PC-3 (cell line): ENCODE data around the gene CLDND1. TPM values are rescaled to one million over a fixed set of nuclear protein-coding genes. Genes with fewer than 3 reads are reported as not detected.
A peak's percentile ranks its signal among the peaks of the same experiment; 100 is the strongest.

Source experiments
- ATAC-seq: fragments of 200-7000 bp; cut with Tn5 transposase; 2 replicates; pipeline ENCODE4 v1.9.1; 2020; ENCODE audit warnings: mild to moderate bottlenecking, moderate library complexity
- Bru-seq: library from RNA; stranded (reverse); fragments of 400-500 nt; gene quantifications from one replicate; lab custom pipeline; 2021; lab: Mats Ljungman, UMichigan
- BruChase-seq, 2 experiments: library from RNA; stranded (reverse); fragments of 400-500 nt; gene quantifications; one replicate each; lab custom pipeline; 2021; lab: Mats Ljungman, UMichigan
- BruUV-seq: library from RNA; stranded (reverse); fragments of 400-500 nt; replicated peaks from 2 replicates; lab custom pipeline; 2021; lab: Mats Ljungman, UMichigan
- CTCF ChIA-PET: fragments of 300-600 bp; sonication (Branson Sonifier 250); formaldehyde crosslinking; loops from one replicate; lab custom pipeline; 2022; ENCODE audit warnings: antibody characterized with exemption; lab: Charles Lee
- POLR2A ChIA-PET: fragments of 300-600 bp; sonication (Branson Sonifier 250); formaldehyde crosslinking; loops from one replicate; lab custom pipeline; 2022; ENCODE audit warnings: antibody characterized with exemption; ENCODE audit not compliant: unreplicated experiment; lab: Charles Lee
- DNase-seq: peaks from one replicate; pipeline ENCODE4 v3.0.0-alpha.2; 2015
- H2AFZ ChIP-seq: fragments of 300-600 bp; sonication (generic); 2 replicates; pipeline ENCODE4 v1.6.0; 2016; ENCODE audit warnings: antibody characterized with exemption, low read length
- H3F3A ChIP-seq: fragments of 300-600 bp; sonication (generic); one replicate; pipeline ENCODE4 v1.6.0; 2017; ENCODE audit warnings: antibody characterized with exemption, low read length, control low read depth, mild to moderate bottlenecking; ENCODE audit not compliant: unreplicated experiment
- H3K27ac ChIP-seq: fragments of 300-600 bp; sonication (generic); 2 replicates; pipeline ENCODE4 v1.5.1; 2016; ENCODE audit warnings: mild to moderate bottlenecking, low read length
- H3K27me3 ChIP-seq: fragments of 300-600 bp; sonication (generic); 2 replicates; pipeline ENCODE4 v1.6.1; 2016; ENCODE audit warnings: low read length, mixed read lengths
- H3K36me3 ChIP-seq: fragments of 300-600 bp; sonication (generic); 2 replicates; pipeline ENCODE4 v1.6.1; 2016; ENCODE audit warnings: low read depth, mixed run types, low read length, mixed read lengths
- H3K4me1 ChIP-seq: fragments of 300-600 bp; sonication (generic); 2 replicates; pipeline ENCODE4 v1.5.1; 2016; ENCODE audit warnings: low read length; ENCODE audit not compliant: insufficient read depth
- H3K4me2 ChIP-seq: fragments of 300-600 bp; sonication (generic); 2 replicates; pipeline ENCODE4 v1.6.0; 2016; ENCODE audit warnings: low read length
- H3K4me3 ChIP-seq: fragments of 300-600 bp; sonication (generic); 2 replicates; pipeline ENCODE4 v1.5.1; 2016; ENCODE audit warnings: mild to moderate bottlenecking, low read length, mixed read lengths
- H3K79me2 ChIP-seq: fragments of 300-600 bp; sonication (generic); 2 replicates; pipeline ENCODE4 v1.6.1; 2017; ENCODE audit warnings: low read length, mixed read lengths
- H3K9ac ChIP-seq: fragments of 300-600 bp; sonication (generic); 2 replicates; pipeline ENCODE4 v1.6.0; 2016; ENCODE audit warnings: mild to moderate bottlenecking, low read length
- H3K9me2 ChIP-seq: fragments of 300-600 bp; sonication (generic); replicated peaks from 2 replicates; pipeline ENCODE4 v1.6.1; 2016; ENCODE audit warnings: mixed run types, low read length, mixed read lengths
- H3K9me3 ChIP-seq: fragments of 300-600 bp; sonication (generic); 2 replicates; pipeline ENCODE4 v1.6.1; 2016; ENCODE audit warnings: low read length, mixed read lengths
- H4K20me1 ChIP-seq: fragments of 300-600 bp; sonication (generic); 2 replicates; pipeline ENCODE4 v1.6.1; 2016; ENCODE audit warnings: low read length, mixed read lengths
- EZH2 ChIP-seq: fragments of 300-600 bp; sonication (generic); IDR thresholded peaks from one replicate; pipeline ENCODE4 v1.6.1; 2017; ENCODE audit warnings: antibody characterized with exemption, mild to moderate bottlenecking, low read length; ENCODE audit not compliant: unreplicated experiment
- EZH2phosphoT487 ChIP-seq: fragments of 300-600 bp; sonication (generic); IDR thresholded peaks from 2 replicates; pipeline ENCODE4 v1.6.1; 2018; ENCODE audit warnings: mild to moderate bottlenecking, antibody characterized with exemption, low read length, borderline replicate concordance
- intact Hi-C: fragments of 100-400 bp; cut with micrococcal nuclease; formaldehyde crosslinking; loops from 2 replicates; pipeline ENCODE4 v1.9.0; 2023
- long read RNA-seq: library from polyadenylated mRNA; unstranded; transcript quantifications from one replicate; pipeline ENCODE4 v2.0.0, GENCODE V29; 2021; ENCODE audit not compliant: unreplicated experiment
- total RNA-seq: library from RNA; depleted of rRNA; stranded (reverse); fragments of >200 nt; gene quantifications from 2 replicates; pipeline ENCODE4 v1.2.3, GENCODE V29; 2014; rRNA removed
- TF ChIP-seq, protein P1 (sequence below): fragments of 300-600 bp; sonication (generic); conservative IDR thresholded peaks from 2 replicates; pipeline ENCODE4 v1.5.1; 2017; ENCODE audit warnings: antibody characterized with exemption, low read depth, mild to moderate bottlenecking, low read length

CLDND1 gene
- total RNA-seq (76.4 and 81.1 TPM in 2 replicates), Bru-seq, nascent RNA (percentile 78 among the genes with signal in this experiment), BruChase-seq, experiment 1, labeled RNA remaining after a 6-hour chase (percentile 89 among the genes with signal in this experiment), BruChase-seq, experiment 2, labeled RNA remaining after a 2-hour chase (percentile 88 among the genes with signal in this experiment)
- long read RNA-seq, transcript CLDND1-201 (5 exons, 2,161 nt), result major isoform, 105 of 155 reads
- long read RNA-seq, transcript CLDND1-229 (3 exons, 598 nt), result minor isoform, 8 of 155 reads
- long read RNA-seq, partial matches to known transcripts, result 10 of 155 reads
- long read RNA-seq, other reads (novel, unspliced or antisense), result 21 of 155 reads

GRCh38 chr3:98522544-98523281, at the start of gene CLDND1:
CLDND1 (minus strand) TSS chr3:98522902; CDS start chr3:98521424, 1,478 bp downstream.
- intact Hi-C loops, result loop anchor here (1.0 to 5.0 kb wide), 5 partner anchors 9 to 640 kb away; partner anchors contain the start of gene CPOX
- Histone ChIP-seq H3K79me2 (peaks cover 44% of the 10 kb centered on the region), H3K4me3 (peak within 1 kb of the TSS; percentile 79), H3K36me3 (peaks cover 36% of the 10 kb centered on the region), H3K27me3 (no peaks in the 10 kb centered on the region), H3K9me3 (no peaks in the 10 kb centered on the region), H2AFZ (peak within 1 kb of the TSS; percentile 80), H3K9ac (peak within 1 kb of the TSS; percentile 90), H3K27ac (peak within 1 kb of the TSS; percentile 91), H3K4me1 (peaks cover 21% of the 10 kb centered on the region), H3K9me2 (no peaks in the 10 kb centered on the region), H4K20me1 (peaks cover 29% of the 10 kb centered on the region; the same call in 1 of the 2 replicates), H3F3A (no peaks in the 10 kb centered on the region), H3K4me2 (peak within 1 kb of the TSS; percentile 82)
- POLR2A ChIA-PET, result interaction anchor here (0.5 to 1.0 kb wide), 7 partner anchors 27 to 1606 kb away, joined by 3 to 7 read pairs (median 4); no protein-coding TSS in a partner anchor
- CTCF ChIA-PET, result interaction anchor here (0.6 kb wide), 2 partner anchors 69 to 247 kb away, joined by 3 to 4 read pairs; no protein-coding TSS in a partner anchor
- no TSS peak for BruUV-seq
- ATAC-seq (peak; percentile 95), DNase-seq (peak; percentile 99)
- TF ChIP-seq, protein P1, sequence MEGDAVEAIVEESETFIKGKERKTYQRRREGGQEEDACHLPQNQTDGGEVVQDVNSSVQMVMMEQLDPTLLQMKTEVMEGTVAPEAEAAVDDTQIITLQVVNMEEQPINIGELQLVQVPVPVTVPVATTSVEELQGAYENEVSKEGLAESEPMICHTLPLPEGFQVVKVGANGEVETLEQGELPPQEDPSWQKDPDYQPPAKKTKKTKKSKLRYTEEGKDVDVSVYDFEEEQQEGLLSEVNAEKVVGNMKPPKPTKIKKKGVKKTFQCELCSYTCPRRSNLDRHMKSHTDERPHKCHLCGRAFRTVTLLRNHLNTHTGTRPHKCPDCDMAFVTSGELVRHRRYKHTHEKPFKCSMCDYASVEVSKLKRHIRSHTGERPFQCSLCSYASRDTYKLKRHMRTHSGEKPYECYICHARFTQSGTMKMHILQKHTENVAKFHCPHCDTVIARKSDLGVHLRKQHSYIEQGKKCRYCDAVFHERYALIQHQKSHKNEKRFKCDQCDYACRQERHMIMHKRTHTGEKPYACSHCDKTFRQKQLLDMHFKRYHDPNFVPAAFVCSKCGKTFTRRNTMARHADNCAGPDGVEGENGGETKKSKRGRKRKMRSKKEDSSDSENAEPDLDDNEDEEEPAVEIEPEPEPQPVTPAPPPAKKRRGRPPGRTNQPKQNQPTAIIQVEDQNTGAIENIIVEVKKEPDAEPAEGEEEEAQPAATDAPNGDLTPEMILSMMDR, result no peak

DNA sequence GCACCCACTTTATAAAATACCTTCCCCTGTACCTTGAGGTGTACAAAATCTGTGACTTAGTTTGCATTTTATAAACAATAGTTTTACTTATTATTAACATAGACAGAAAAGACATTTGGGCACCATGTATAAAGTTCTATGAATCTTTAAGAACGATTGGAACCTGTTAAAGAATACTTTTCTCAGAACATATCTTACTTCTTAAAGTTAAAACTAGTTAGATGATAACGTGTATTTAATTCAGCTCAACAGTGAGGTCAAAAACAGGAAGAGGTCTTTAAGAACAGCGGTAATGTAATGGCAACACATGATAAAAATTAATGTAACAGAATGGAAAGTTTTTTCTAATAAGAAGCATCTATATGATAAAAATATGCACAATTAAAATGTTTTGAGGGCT, 45.7 kb upstream of the CLDND1 start:
- Histone ChIP-seq H3K27me3 (no peaks in the 10 kb centered on the region), H4K20me1 (no peaks in the 10 kb centered on the region), H3K36me3 (no peaks in the 10 kb centered on the region), H3K9ac (no peak overlapping the region), H3K9me3 (no peaks in the 10 kb centered on the region), H3K27ac (no peak overlapping the region), H3K4me3 (no peak overlapping the region), H3K9me2 (no peaks in the 10 kb centered on the region), H3F3A (no peaks in the 10 kb centered on the region), H3K4me1 (peaks cover 37% of the 10 kb centered on the region), H2AFZ (no peak overlapping the region), H3K4me2 (no peak overlapping the region), H3K79me2 (no peaks in the 10 kb centered on the region)
- TF ChIP-seq EZH2phosphoT487, result no peak
- no peak for DNase-seq
- ATAC-seq, result no peak
- no TSS peak for BruUV-seq
- CTCF ChIA-PET, result no interaction called here
- intact Hi-C loops, result no loop called here
- POLR2A ChIA-PET, result no interaction called here

DNA sequence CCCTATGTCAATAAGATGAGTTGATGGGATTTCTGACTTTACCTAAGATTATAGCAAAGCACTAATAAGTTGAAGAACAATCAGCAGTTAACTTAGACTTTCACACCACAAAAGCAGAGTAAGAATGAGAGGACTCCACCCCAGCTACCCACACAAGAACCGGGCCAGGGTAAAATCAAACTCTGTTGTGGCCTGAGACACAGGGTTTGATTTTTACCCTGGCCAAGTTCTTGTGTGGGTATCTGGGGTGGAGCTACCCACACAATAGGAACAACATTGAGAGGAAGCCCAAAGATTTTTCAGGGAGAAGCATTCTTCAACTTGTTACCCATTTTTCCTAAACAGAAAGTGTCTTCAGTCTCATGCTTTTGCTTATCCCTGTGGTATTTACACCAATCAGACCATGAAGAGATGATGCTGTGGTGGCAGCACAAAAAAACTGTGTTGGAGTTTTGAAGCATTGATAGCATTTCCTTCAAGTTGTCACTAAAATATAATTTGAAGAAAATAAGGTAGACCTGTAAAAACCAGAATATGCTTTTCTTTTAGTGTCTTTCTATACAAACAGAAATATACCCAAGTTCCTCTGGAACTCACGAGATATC, 45.1 kb upstream of the CLDND1 start:
- no peak overlapping the region for H3K9ac ChIP-seq
- no peak for DNase-seq
- no peak overlapping the region for H3K4me3 ChIP-seq
- BruUV-seq, result no TSS peak
- TF ChIP-seq EZH2phosphoT487, result no peak
- TF ChIP-seq, protein P1, result no peak
- no peak for TF ChIP-seq EZH2
- no peak overlapping the region for H3K4me2 ChIP-seq
- no peaks in the 10 kb centered on the region for H4K20me1 ChIP-seq
- H3K9me2 ChIP-seq, result no peaks in the 10 kb centered on the region
- no peak overlapping the region for H3K27ac ChIP-seq
- ChIA-PET POLR2A (no interaction called here), CTCF (no interaction called here)
- no peaks in the 10 kb centered on the region for H3F3A ChIP-seq
- H3K36me3 ChIP-seq, result no peaks in the 10 kb centered on the region
- H3K27me3 ChIP-seq, result no peaks in the 10 kb centered on the region
- no peaks in the 10 kb centered on the region for H3K79me2 ChIP-seq
- H3K9me3 ChIP-seq, result no peaks in the 10 kb centered on the region
- intact Hi-C loops, result no loop called here
- peaks cover 40% of the 10 kb centered on the region for H3K4me1 ChIP-seq
- no peak overlapping the region for H2AFZ ChIP-seq
- no peak for ATAC-seq
